Tibial artery (tissue), 4 donors: ENCODE results near the gene TMEM203.

Experiments used
- DNase-seq, 2 donors: peaks; one replicate each; pipeline ENCODE4 v3.0.0-alpha.2; 2019
- H3K27ac ChIP-seq, 2 donors: fragments of 200-600 bp; sonication (generic) in 1 of 2; 1 replicate in 1 of 2; 2 replicates in 1 of 2; pipeline ENCODE4 v1.5.1; 2018 to 2019; ENCODE audit warnings: mild to moderate bottlenecking in 1 of 2
- H3K27me3 ChIP-seq, 2 donors: fragments of 200-600 bp; sonication (generic) in 1 of 2; one replicate each; pipeline versions ENCODE4 v1.5.1 to v1.6.0; 2016 to 2019
- H3K36me3 ChIP-seq, 3 donors: fragments of 200-600 bp; sonication (generic) in 2 of 3; one replicate each; pipeline ENCODE4 v1.5.1; 2016 to 2019; ENCODE audit warnings: mild to moderate bottlenecking in 2 of 3
- H3K4me1 ChIP-seq, 4 donors: fragments of 200-600 bp; sonication (generic) in 2 of 4; 1 replicate in 3 of 4; 2 replicates in 1 of 4; pipeline ENCODE4 v1.5.1; 2016 to 2019
- H3K4me3 ChIP-seq, 2 donors: fragments of 200-600 bp; sonication (generic) in 1 of 2; 1 replicate in 1 of 2; 2 replicates in 1 of 2; pipeline ENCODE4 v1.5.1; 2018 to 2019; ENCODE audit warnings: mild to moderate bottlenecking in 2 of 2
- H3K9me3 ChIP-seq, 3 donors: fragments of 200-600 bp; sonication (generic) in 1 of 3; one replicate each; pipeline ENCODE4 v1.5.1; 2016 to 2019
- intact Hi-C: fragments of 100-400 bp; cut with DNase I; formaldehyde crosslinking; loops from one replicate; pipeline ENCODE4 v1.15.0; 2023; ENCODE audit warnings: low total_unique reads
- TF ChIP-seq, protein P1 (sequence below), 2 experiments: fragments of 200-600 bp in 1 of 2; fragments of 450-650 bp in 1 of 2; IDR thresholded peaks; one replicate each; pipeline ENCODE4 v1.5.1; 2017 to 2019; ENCODE audit warnings: antibody characterized with exemption in 2 of 2, mild to moderate bottlenecking in 1 of 2, moderate library complexity in 1 of 2

The TMEM203 gene

DNA sequence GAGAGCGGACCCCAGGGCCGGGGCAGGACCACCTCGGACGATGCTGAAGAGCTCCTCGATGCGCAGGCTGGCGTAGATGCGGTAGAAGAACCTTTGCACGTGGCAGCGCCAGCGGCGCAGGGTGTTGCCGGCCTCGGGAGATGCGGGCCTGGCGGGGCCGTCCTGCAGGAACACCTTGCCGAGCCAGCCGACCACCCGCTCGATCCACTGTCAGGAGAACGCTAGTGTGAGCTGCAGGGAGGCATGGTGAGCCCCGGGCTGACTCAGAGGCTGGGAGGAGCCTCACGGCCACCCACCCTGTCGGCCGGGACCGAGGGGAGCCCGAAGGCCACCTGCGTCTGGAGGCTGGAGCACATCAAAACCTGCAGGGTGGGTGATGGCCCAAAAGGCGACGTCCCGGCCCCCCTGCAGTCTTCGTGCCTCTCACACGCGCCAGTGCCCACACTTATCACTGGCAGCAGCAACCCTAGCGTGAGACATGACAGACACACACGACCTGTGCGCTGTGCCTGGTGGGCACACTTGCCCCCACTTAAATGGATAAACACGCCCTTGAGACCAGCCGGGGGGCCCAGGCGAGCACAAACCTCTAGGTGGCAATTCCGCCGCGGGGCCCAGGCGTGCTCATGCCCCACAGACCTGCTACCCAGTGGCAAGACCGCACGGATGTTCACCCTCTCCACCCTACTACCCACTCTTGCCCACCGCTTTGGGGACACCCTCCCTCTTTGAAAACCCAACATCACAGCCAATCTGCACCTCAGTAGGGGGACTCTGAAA lies 20.4 kb downstream of the TMEM203 start:
- Histone ChIP-seq H3K27me3 (no peaks in the 10 kb centered on the region), H3K9me3 (no peaks in the 10 kb centered on the region), H3K27ac (no peak overlapping the region), H3K4me1 (peaks cover 15 to 42% (median 33%) of the 10 kb centered on the region in 4 donors), H3K36me3 (peaks cover 56 to 72% (median 67%) of the 10 kb centered on the region in 3 donors), H3K4me3 (no peak overlapping the region)
- DNase-seq: no peak
- intact Hi-C loops: loop anchor here (5.0 kb wide), 1 partner anchor 37 kb away; the partner anchor contains the start of gene RNF208
- TF ChIP-seq, protein P1, sequence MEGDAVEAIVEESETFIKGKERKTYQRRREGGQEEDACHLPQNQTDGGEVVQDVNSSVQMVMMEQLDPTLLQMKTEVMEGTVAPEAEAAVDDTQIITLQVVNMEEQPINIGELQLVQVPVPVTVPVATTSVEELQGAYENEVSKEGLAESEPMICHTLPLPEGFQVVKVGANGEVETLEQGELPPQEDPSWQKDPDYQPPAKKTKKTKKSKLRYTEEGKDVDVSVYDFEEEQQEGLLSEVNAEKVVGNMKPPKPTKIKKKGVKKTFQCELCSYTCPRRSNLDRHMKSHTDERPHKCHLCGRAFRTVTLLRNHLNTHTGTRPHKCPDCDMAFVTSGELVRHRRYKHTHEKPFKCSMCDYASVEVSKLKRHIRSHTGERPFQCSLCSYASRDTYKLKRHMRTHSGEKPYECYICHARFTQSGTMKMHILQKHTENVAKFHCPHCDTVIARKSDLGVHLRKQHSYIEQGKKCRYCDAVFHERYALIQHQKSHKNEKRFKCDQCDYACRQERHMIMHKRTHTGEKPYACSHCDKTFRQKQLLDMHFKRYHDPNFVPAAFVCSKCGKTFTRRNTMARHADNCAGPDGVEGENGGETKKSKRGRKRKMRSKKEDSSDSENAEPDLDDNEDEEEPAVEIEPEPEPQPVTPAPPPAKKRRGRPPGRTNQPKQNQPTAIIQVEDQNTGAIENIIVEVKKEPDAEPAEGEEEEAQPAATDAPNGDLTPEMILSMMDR (IDR thresholded peaks at IDR 0.05): no peak

DNA sequence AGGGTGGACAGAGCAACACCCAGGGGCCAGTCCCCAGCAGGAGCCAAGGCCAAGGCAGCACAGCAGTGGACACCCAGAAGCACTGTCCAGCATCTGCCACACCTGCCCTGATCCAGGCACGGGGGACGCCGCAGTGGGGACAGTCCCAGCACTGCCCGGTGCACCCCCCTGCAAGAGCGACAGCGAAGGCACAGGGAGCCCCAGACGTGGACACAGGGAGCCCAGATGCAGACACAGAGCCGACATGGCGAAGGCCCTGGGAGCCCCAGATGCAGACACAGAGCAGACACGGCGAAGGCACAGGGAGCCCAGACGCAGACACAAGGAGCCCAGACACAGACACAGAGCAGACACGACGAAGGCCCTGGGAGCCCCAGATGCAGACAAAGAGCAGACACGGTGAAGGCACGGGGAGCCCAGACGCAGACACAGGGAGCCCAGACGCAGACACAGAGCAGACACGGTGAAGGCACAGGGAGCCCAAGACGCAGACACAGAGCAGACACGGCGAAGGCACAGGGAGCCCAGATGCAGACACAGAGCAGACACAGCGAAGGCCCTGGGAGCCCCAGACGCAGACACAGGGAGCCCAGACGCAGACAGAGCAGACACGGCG lies 21.4 kb downstream of the TMEM203 start:
- Histone ChIP-seq H3K27ac (no peak overlapping the region), H3K4me1 (peaks cover 8 to 32% (median 24%) of the 10 kb centered on the region in 4 donors), H3K4me3 (no peak overlapping the region), H3K36me3 (peaks cover 65 to 78% (median 73%) of the 10 kb centered on the region in 3 donors), H3K27me3 (no peaks in the 10 kb centered on the region), H3K9me3 (no peaks in the 10 kb centered on the region)
- no peak for DNase-seq
- TF ChIP-seq, protein P1 (IDR thresholded peaks at IDR 0.05): no peak
- intact Hi-C loops: no loop called here

DNA sequence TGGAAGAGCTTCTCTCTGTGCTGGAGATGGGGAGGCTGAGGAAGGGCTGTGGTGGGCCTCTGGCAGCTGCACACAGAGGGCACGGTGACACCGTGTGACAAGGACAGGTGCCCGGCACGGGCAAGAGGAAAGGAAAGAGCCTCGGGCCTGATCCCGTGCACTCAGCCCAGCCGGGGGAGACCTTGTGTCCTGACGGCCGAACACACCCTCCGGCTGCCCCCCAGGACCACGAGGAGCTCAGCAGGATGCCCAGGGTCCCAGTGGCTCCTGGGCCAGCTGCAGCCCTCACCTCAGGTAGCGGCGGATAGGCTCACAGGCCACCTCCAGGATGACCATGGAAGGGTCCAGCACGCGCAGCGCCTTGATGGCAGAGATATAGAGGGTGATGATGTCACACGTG lies 22.6 kb downstream of the TMEM203 start:
- peaks cover 8 to 30% (median 22%) of the 10 kb centered on the region in 4 donors for H3K4me1 ChIP-seq
- no peak overlapping the region for H3K27ac ChIP-seq
- H3K9me3 ChIP-seq: no peaks in the 10 kb centered on the region
- DNase-seq: no peak
- intact Hi-C loops: no loop called here
- peaks cover 65 to 91% (median 78%) of the 10 kb centered on the region in 3 donors for H3K36me3 ChIP-seq
- TF ChIP-seq, protein P1 (IDR thresholded peaks at IDR 0.05): no peak
- H3K27me3 ChIP-seq: no peaks in the 10 kb centered on the region
- no peak overlapping the region for H3K4me3 ChIP-seq

DNA sequence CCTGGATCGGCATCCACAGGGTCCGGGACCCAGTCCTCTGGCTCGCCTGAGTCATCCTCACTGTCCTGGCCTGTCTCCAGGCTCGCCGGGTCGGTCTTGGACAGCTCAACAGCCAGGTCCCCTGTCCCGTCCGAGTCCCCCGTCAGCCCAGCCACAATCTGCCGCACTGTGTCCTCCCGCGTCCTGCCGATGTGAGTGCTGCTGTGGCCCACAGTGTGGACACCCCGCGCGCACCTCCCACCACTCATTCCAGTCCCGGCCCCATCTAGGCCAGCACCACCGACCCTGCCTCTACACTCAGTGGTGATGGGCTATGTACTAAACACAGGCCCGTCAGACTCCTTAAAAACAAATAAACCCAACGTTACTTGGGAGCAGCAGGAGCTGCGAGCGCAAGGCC lies 23.8 kb downstream of the TMEM203 start:
- peaks cover 65 to 100% (median 78%) of the 10 kb centered on the region in 3 donors for H3K36me3 ChIP-seq
- H3K27ac ChIP-seq: no peak overlapping the region

DNA sequence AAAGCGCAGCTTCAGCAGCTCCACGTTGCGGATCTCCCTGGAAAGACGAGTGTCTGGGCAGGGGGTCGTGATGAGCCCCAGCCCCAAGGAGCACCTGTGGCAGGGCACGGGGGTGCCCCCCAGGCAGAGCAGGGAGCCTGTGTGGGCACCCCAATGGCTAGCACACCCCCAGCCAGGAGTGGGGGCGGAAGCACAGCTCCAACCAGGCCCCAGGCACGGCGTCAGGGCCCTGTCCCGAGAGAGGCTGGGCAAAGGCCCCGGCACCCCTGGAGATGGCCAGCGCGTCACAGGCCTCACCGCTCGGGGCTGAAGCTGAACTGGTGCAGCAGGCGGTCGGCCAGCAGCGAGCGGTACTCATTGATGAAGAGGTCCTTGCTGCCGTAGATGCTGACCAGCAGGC lies 25.0 kb downstream of the TMEM203 start:
- H3K4me3 ChIP-seq: no peak overlapping the region
- intact Hi-C loops: no loop called here
- peaks cover 60 to 88% (median 68%) of the 10 kb centered on the region in 3 donors for H3K36me3 ChIP-seq
- H3K9me3 ChIP-seq: no peaks in the 10 kb centered on the region
- peaks cover 0 to 6% (median 2%) of the 10 kb centered on the region in 4 donors for H3K4me1 ChIP-seq
- DNase-seq: no peak
- TF ChIP-seq, protein P1 (IDR thresholded peaks at IDR 0.05): no peak
- no peak overlapping the region for H3K27ac ChIP-seq
- no peaks in the 10 kb centered on the region for H3K27me3 ChIP-seq

More for the DNA sequence above, 23.8 kb downstream of the TMEM203 start:
- TF ChIP-seq, protein P1 (IDR thresholded peaks at IDR 0.05): no peak
- intact Hi-C loops: no loop called here
- Histone ChIP-seq H3K4me1 (peaks cover 0 to 18% (median 11%) of the 10 kb centered on the region in 4 donors), H3K4me3 (no peak overlapping the region), H3K27me3 (no peaks in the 10 kb centered on the region), H3K9me3 (no peaks in the 10 kb centered on the region)
- no peak for DNase-seq
